ENCODE data around the gene RELT. TPM values are rescaled to one million over a fixed set of nuclear protein-coding genes. Genes with fewer than 3 reads are reported as not detected.

The RELT gene
- total and polyA plus RNA-seq, 2 of the 13 experiments (the other 11 are each of a cell fraction or from before 2014, with no cell fraction given): 2.5 to 4.7 TPM

GRCh38 chr11:73331138-73331916 lies 44.9 kb upstream of the RELT start (continued):
- TF ChIP-seq, protein P1, sequence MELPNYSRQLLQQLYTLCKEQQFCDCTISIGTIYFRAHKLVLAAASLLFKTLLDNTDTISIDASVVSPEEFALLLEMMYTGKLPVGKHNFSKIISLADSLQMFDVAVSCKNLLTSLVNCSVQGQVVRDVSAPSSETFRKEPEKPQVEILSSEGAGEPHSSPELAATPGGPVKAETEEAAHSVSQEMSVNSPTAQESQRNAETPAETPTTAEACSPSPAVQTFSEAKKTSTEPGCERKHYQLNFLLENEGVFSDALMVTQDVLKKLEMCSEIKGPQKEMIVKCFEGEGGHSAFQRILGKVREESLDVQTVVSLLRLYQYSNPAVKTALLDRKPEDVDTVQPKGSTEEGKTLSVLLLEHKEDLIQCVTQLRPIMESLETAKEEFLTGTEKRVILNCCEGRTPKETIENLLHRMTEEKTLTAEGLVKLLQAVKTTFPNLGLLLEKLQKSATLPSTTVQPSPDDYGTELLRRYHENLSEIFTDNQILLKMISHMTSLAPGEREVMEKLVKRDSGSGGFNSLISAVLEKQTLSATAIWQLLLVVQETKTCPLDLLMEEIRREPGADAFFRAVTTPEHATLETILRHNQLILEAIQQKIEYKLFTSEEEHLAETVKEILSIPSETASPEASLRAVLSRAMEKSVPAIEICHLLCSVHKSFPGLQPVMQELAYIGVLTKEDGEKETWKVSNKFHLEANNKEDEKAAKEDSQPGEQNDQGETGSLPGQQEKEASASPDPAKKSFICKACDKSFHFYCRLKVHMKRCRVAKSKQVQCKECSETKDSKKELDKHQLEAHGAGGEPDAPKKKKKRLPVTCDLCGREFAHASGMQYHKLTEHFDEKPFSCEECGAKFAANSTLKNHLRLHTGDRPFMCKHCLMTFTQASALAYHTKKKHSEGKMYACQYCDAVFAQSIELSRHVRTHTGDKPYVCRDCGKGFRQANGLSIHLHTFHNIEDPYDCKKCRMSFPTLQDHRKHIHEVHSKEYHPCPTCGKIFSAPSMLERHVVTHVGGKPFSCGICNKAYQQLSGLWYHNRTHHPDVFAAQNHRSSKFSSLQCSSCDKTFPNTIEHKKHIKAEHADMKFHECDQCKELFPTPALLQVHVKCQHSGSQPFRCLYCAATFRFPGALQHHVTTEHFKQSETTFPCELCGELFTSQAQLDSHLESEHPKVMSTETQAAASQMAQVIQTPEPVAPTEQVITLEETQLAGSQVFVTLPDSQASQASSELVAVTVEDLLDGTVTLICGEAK (IDR thresholded peaks at IDR 0.05): no peak
- TF ChIP-seq, protein P1 (CRISPR knock-in tag; IDR thresholded peaks at IDR 0.05): 0 out of 2 replicates have a peak, but pooled peaks have one; percentile 26
- TF ChIP-seq SOX13 (IDR thresholded peaks at IDR 0.05): 0 out of 2 replicates have a peak, but pooled peaks have one; percentile 51
- peak in 1 of 2 experiments; percentile 68; a peak in 2 of 4 replicates for TF ChIP-seq SOX13 (CRISPR knock-in tag; conservative IDR thresholded peaks at IDR 0.05 in 1 of 2, IDR thresholded peaks at IDR 0.05 in 1 of 2)
- peak; percentile 94 for TF ChIP-seq TARDBP (CRISPR knock-in tag; IDR thresholded peaks at IDR 0.05)
- no peak for TF ChIP-seq FUBP1 (CRISPR knock-in tag; IDR thresholded peaks at IDR 0.05; ENCODE audit: borderline replicate concordance)
- no peak for TF ChIP-seq ZNF609 (CRISPR knock-in tag; IDR thresholded peaks at IDR 0.05; ENCODE audit: borderline replicate concordance)
- TF ChIP-seq, protein P2, sequence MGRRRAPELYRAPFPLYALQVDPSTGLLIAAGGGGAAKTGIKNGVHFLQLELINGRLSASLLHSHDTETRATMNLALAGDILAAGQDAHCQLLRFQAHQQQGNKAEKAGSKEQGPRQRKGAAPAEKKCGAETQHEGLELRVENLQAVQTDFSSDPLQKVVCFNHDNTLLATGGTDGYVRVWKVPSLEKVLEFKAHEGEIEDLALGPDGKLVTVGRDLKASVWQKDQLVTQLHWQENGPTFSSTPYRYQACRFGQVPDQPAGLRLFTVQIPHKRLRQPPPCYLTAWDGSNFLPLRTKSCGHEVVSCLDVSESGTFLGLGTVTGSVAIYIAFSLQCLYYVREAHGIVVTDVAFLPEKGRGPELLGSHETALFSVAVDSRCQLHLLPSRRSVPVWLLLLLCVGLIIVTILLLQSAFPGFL (CRISPR knock-in tag; IDR thresholded peaks at IDR 0.05): no peak
- TF ChIP-seq ZNF792 (CRISPR knock-in tag; IDR thresholded peaks at IDR 0.05): no peak
- peak; percentile 57; the same call in 1 of the 2 replicates for TF ChIP-seq MAZ (IDR thresholded peaks at IDR 0.05; ENCODE audit: borderline replicate concordance, low read depth, low read length)
- TF ChIP-seq MAZ (CRISPR knock-in tag; IDR thresholded peaks at IDR 0.05; ENCODE audit: low read depth): peak; percentile 83
